ENCODE data around the gene TEAD4.

TEAD4 gene

GRCh38 chr12:3049176-3049575 lies 90.0 kb downstream of the TEAD4 start:
- Histone ChIP-seq H3K27me3 (ENCODE audit: insufficient read depth, poor library complexity, severe bottlenecking) (no peaks in the 10 kb centered on the region), H3K27ac (ENCODE audit: poor library complexity, severe bottlenecking) (no peak overlapping the region), H3K4me3 (ENCODE audit: severe bottlenecking) (no peak overlapping the region), H3K9me3 (ENCODE audit: severe bottlenecking) (no peaks in the 10 kb centered on the region), H3K36me3 (ENCODE audit: low read depth) (no peaks in the 10 kb centered on the region), H3K4me1 (ENCODE audit: insufficient read depth, poor library complexity, severe bottlenecking) (no peaks in the 10 kb centered on the region)
- TF ChIP-seq CTCF (IDR thresholded peaks at IDR 0.05; ENCODE audit: poor library complexity, severe bottlenecking), result no peak
- ATAC-seq (ENCODE audit: low read depth) (no peak), DNase-seq (ENCODE audit: low spot score) (no peak)

DNA sequence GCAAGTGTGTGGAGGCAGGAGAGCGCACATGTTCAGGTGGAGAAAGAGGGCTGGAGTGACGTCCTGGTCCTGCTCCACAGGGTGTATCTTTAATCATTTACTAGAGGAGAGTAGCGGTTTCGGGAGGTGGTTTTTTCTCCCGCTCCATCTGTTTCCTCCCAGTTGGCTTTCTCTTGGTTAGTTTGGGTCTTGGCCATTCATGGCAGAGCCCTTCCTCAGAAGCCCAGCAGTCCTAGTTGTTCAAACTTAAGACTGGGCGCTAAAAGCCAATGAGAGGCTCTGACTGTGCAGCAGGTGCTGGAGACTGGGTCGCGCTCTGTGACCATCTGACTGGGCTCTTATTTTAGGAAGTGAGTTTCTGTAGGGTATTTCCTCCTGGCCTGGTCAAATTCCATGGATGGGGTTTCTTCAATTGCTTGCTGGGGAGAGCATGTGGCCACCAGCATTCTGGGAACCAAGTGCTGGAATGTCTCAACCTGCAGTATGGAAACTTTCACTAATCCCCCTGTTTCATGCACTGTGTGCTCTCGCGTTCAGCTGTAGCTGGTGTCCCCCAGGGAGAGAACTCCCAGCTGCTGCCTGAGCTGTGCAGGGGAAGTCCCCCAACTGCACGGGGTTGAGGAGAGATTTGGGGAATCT lies 90.5 kb downstream of the TEAD4 start:
- no peaks in the 10 kb centered on the region for H3K9me3 ChIP-seq (ENCODE audit: severe bottlenecking)

GRCh38 chr12:3054374-3054773 lies 95.2 kb downstream of the TEAD4 start:
- peaks cover 4% of the 10 kb centered on the region for H3K27me3 ChIP-seq (ENCODE audit: insufficient read depth, poor library complexity, severe bottlenecking)
- no peak overlapping the region for H3K4me3 ChIP-seq (ENCODE audit: severe bottlenecking)
- no peak for TF ChIP-seq CTCF (IDR thresholded peaks at IDR 0.05; ENCODE audit: poor library complexity, severe bottlenecking)
- H3K27ac ChIP-seq (ENCODE audit: poor library complexity, severe bottlenecking), result no peak overlapping the region
- no peak for DNase-seq (ENCODE audit: low spot score)
- no peaks in the 10 kb centered on the region for H3K36me3 ChIP-seq (ENCODE audit: low read depth)
- no peak for ATAC-seq (ENCODE audit: low read depth)
- H3K4me1 ChIP-seq (ENCODE audit: insufficient read depth, poor library complexity, severe bottlenecking), result no peaks in the 10 kb centered on the region
- no peaks in the 10 kb centered on the region for H3K9me3 ChIP-seq (ENCODE audit: severe bottlenecking)

More for the DNA sequence above, 90.5 kb downstream of the TEAD4 start:
- no peak for DNase-seq (ENCODE audit: low spot score)
- no peak for TF ChIP-seq CTCF (IDR thresholded peaks at IDR 0.05; ENCODE audit: poor library complexity, severe bottlenecking)
- ATAC-seq (ENCODE audit: low read depth), result no peak
- Histone ChIP-seq H3K4me3 (ENCODE audit: severe bottlenecking) (no peak overlapping the region), H3K4me1 (ENCODE audit: insufficient read depth, poor library complexity, severe bottlenecking) (no peaks in the 10 kb centered on the region), H3K27me3 (ENCODE audit: insufficient read depth, poor library complexity, severe bottlenecking) (no peaks in the 10 kb centered on the region), H3K36me3 (ENCODE audit: low read depth) (no peaks in the 10 kb centered on the region), H3K27ac (ENCODE audit: poor library complexity, severe bottlenecking) (no peak overlapping the region)

GRCh38 chr12:3055026-3055703 lies 96.0 kb downstream of the TEAD4 start:
- Histone ChIP-seq H3K27ac (ENCODE audit: poor library complexity, severe bottlenecking) (no peak overlapping the region), H3K4me1 (ENCODE audit: insufficient read depth, poor library complexity, severe bottlenecking) (no peaks in the 10 kb centered on the region), H3K4me3 (ENCODE audit: severe bottlenecking) (no peak overlapping the region), H3K36me3 (ENCODE audit: low read depth) (no peaks in the 10 kb centered on the region), H3K9me3 (ENCODE audit: severe bottlenecking) (no peaks in the 10 kb centered on the region), H3K27me3 (ENCODE audit: insufficient read depth, poor library complexity, severe bottlenecking) (peaks cover 4% of the 10 kb centered on the region)
- ATAC-seq (ENCODE audit: low read depth) (no peak), DNase-seq (ENCODE audit: low spot score) (no peak)
- TF ChIP-seq CTCF (IDR thresholded peaks at IDR 0.05; ENCODE audit: poor library complexity, severe bottlenecking), result no peak

Data from RWPE2 (cell line).